ENCODE data around the gene FTCD.

DNA sequence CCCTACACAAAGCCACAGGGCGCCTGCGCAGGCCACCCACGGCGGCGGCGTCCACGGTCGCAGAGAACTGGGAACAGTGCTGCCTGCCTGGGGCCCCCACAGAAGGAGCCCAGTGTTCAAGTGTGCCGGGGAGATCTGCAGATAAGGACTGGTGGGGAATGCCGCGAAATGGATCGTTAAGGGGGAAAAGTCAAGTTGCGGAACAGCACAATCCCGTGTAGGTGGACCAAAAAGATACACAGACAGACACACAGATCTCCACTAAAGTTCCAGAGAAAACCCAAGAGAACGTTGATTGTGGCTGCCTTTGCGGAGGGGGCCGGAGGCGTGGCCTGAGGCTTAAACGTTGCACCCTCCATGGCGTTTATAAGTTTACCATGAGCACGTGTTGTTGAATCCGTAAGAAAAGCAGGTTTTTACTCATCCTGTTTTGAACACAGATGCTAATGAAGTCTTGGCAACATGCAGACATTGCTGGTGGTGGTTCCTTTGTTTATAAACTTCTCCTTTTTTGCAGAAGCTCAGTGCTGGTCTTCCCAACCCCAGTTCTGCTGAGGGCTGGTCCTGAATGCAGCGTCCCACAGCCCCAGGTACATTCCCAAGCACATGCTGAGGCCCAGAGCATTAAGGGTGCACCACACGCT, 24.8 kb upstream of the FTCD start:
- TF ChIP-seq, protein P1, sequence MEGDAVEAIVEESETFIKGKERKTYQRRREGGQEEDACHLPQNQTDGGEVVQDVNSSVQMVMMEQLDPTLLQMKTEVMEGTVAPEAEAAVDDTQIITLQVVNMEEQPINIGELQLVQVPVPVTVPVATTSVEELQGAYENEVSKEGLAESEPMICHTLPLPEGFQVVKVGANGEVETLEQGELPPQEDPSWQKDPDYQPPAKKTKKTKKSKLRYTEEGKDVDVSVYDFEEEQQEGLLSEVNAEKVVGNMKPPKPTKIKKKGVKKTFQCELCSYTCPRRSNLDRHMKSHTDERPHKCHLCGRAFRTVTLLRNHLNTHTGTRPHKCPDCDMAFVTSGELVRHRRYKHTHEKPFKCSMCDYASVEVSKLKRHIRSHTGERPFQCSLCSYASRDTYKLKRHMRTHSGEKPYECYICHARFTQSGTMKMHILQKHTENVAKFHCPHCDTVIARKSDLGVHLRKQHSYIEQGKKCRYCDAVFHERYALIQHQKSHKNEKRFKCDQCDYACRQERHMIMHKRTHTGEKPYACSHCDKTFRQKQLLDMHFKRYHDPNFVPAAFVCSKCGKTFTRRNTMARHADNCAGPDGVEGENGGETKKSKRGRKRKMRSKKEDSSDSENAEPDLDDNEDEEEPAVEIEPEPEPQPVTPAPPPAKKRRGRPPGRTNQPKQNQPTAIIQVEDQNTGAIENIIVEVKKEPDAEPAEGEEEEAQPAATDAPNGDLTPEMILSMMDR (conservative IDR thresholded peaks at IDR 0.05; ENCODE audit: low read length) = no peak
- no peak for TF ChIP-seq EZH2phosphoT487 (IDR thresholded peaks at IDR 0.05; ENCODE audit: borderline replicate concordance, low read depth, low read length)
